ENCODE data around the gene TMEM255A.
A peak's percentile ranks its signal among the peaks of the same experiment; 100 is the strongest.
"Not testable (repeated sequence)": the region's sequence is repeated elsewhere in the genome, so short reads cannot be mapped to it uniquely, and the experiment has no call there.

The TMEM255A gene

GRCh38 chrX:120310861-120311726 lies at the start of gene TMEM255A:
Gene TMEM255A (minus strand): TSS chrX:120311461. CDS start chrX:120311309, 152 bp downstream.
- peak; percentile 71 for DNase-seq

DNA sequence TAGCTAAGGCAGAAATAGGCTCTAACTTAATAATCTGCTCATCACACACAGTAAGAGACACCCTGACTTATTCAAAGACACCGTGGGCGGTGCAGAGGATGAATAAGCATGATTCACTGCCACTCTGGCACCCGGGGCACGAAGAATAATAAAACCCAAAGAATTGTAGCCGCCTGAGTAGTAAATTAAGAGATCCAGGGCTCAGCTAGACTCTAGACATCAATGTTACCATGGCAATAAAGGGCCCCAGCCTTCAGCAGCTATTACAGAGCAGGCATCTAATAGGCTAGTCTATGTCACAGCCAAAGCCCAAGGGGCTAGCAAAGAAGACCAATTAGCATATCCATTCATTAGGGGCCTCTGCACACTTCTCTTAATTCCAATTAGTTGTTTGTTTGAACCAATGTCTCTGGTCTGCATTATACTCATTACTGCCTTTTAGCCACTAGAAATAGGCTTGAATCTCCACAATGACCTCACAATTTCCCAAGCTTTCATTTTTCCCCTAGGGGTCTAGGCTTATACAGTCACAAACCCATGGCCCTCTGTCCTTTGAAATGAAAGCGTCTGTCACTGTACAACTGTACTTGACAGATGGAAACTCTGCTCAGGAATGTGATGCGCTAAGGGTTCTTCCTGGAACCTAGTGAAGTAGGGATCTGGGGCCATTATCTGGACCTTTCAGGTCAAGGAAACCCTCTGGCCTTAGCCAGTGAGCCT lies 47.6 kb upstream of the TMEM255A start:
- DNase-seq = peak; percentile 27

GRCh38 chrX:120357186-120357585 lies 45.9 kb upstream of the TMEM255A start:
- DNase-seq = no peak

DNA sequence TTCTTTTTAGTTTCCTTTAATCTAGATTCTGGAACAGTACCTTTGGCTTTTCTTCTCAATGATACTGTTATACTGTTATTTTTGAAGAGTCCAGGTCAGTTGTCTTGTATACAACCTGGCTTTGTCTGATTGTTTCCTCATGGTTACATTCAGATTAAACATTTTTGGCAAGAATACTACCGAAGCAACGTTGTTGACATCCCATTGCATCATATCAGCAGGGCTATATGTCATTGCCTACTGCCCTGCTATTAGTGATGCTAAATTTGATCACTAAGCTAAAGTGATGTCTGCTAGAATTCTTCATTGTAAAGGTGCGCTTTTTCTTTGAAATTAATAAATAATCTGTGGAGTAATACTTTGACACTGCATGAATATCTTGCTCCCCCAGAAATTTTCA lies 44.8 kb upstream of the TMEM255A start:
- no peak for DNase-seq

DNA sequence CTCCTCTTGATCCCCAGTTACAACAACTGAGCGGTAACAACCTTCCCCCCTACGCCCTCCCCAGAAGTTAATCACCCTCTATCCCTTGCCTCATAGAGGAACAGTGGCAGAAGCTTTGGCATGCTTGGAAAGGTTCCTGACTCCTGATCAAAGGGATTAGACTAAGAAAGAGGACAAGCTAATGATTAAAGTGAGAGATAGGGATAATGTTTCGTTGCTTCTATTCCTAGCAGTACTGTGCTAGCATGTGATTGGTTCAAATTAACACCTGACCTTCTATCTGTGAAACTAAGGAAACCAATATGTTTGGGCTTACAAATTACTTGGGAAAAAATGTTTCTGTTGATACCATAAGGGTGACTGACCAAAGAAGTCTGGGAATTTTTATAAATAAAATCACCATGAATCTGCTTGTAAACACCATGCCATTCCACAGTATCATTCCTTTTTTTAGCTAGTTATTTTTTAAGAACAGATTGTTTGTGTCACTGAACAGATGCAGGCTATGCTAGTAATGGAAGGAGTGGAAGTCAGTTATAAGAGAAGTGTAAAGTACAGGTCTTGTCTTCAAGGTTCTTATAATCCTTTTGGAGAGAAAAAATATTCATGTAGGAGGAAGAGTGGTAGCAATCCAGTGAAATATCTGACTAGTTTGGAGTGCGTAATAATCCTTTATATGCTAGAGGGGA lies 39.3 kb upstream of the TMEM255A start:
- DNase-seq = no peak

GRCh38 chrX:120344566-120344965 lies 33.3 kb upstream of the TMEM255A start:
- DNase-seq = not testable (repeated sequence)

GRCh38 chrX:120336899-120337298 lies 25.6 kb upstream of the TMEM255A start:
- no peak for DNase-seq

DNA sequence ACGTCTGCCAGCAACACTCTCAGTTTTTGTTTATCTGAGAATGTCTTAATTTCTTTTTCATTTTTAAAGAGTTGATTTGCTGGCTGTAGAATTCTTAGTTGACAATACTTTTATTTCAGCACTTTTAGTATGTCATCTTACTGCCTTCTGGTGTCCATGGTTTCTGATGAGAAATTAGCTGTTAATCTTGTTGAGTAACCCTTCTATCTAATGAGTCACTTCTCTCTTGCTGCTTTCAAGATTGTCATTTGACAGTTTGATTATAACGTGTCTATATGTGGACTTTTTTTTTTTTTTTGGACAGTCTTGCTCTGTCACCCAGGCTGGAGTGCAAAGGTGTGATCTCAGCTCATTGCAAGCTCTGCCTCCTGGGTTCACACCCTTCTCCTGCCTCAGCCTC lies 24.0 kb upstream of the TMEM255A start:
- DNase-seq = no peak

GRCh38 chrX:120334603-120335002 lies 23.3 kb upstream of the TMEM255A start:
- DNase-seq = no peak

DNA sequence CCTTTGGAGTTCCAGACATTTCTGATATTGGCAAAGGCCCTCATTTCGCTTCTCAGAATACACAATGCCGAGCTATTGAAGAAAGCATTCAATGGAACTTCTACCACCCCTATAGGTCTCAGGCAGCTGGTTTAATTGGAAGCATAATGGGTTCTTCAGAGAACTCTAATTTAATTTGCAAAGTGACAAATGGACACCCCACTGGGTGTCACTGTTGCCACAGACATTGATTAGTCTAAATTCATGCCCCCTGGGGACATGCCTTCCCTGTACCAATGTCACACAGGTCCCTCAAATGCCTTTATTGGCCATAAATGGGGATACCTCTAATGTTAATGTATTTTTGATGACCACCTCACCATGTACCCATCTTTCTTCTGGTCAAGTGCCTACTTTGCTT lies 22.9 kb upstream of the TMEM255A start:
- no peak for DNase-seq

DNA sequence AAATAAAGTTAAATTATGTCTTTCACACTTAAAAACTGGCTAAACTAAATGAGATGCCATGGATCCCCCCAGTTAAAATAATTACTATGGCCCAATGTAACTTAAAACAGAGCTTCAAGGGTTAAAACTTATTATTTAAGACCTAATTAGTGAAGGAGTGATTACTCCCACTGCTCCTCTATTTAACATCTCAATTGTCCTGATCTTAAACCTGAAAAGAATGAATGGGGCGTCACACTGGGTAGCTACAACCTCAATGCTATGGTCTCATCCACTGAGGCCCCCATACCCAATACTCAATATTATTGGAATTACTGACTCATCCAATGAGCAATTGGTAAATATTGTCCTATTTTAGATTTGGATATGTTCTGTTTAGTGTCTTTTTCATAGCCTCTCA lies 21.1 kb upstream of the TMEM255A start:
- no peak for DNase-seq

DNA sequence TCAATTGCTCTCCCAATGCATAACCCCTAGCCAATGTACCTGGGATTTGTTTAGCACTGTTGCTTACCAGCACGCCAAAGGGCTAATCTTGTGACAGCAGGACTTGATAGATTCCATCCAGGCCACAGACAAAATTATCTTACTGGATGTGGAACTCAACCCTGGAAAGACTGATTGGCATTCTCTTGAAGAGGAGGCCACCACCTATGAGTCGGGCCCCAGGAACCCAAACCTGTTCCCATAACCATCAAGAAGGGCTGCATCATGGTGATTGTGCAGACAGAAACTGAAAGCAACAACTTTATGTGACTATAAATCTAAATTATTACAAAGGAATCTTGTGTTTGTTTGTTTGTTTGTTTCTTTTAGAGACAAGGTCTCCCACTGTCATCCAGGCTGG lies 19.9 kb upstream of the TMEM255A start:
- DNase-seq = no peak

DNA sequence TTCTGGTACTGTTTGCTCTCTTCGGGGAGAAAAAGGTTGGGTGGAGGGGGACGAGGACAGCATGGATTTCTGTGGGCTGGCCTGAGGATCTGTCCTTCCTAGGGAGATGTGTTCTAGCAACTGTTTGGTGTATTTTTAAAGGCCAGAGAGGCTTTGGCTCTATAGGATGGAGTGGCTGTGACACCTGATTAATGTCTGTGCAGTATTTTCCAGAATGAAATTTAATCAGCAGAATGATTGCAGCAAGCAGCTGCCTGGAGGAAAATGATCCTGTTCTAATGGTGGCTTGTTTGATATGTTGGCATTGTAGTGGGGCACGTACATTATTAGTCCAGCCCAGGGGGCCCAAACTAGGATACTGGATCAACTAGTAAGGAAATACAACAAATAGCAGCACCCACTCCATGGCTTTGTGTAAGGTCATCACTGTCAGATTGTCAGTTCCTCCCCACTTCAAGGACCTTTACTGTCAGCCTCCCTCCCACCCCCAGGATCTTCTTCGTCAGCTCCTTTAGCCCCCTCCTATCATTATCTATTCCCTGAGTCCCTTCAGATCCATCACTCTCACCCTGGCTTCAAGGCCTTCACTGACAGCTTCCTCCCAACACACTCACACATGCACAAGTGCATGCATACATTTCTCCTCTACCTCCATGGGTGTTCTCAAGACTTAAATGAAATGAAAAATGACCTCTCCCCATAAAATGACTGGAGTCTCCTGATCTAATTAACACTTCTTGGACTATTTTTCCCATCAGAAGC lies 10.4 kb upstream of the TMEM255A start:
- DNase-seq = no peak

- DNase-seq = no peak
Observed at GRCh38 chrX:120318411-120318810, 7.2 kb upstream of the TMEM255A start.

DNA sequence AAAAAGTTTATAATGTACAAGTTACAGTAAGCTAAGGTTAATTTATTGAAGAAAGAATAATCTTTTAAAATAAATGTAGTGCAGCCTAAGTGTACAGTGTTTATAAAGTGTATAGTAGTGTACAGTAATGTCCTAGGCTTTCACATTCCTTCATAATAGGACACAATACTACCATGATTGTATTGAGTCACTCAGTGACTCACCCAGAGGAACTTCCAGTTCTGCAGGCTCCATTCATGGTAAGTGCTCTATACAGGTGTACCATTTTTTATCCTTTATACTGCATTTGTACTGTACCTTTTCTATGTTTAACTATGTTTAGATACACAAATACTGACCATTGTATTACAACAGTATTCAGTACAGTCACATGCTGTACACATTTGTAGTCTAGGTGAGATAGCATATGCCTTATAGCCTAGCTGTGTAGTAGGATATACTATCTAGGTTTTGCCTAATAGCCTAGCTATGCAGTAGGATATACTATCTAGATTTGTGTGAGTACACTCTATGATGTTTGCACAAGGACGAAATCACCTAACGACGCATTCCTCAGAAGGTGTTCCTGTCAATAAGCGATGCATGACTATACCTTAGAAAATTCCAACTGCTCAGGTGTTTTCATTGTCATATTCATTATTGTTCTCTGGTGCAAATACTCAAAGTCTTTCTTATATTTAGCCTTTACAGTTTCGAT lies 5.5 kb upstream of the TMEM255A start:
- no peak for DNase-seq

DNA sequence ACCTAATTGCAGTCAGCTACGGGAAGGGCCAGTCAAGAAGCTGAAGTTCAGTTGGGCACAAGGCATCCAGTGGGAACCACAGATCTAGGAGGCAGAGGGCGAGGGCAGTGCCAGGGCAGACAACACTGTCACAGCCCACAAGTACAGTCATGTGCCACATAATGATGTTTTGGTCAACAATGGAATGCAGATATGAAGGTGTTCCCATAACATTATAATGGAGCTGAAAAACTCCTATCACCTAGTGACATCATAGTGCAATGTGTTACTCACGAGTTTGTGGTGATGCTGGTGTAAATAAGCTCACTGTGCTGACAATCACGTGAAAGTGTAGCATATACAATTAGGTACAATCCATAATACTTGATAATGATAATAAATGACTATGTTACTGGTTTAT lies 4.5 kb upstream of the TMEM255A start:
- DNase-seq = no peak

GRCh38 chrX:120311727-120312063 lies 434 bp upstream of the TMEM255A start:
- no peak for DNase-seq

DNA sequence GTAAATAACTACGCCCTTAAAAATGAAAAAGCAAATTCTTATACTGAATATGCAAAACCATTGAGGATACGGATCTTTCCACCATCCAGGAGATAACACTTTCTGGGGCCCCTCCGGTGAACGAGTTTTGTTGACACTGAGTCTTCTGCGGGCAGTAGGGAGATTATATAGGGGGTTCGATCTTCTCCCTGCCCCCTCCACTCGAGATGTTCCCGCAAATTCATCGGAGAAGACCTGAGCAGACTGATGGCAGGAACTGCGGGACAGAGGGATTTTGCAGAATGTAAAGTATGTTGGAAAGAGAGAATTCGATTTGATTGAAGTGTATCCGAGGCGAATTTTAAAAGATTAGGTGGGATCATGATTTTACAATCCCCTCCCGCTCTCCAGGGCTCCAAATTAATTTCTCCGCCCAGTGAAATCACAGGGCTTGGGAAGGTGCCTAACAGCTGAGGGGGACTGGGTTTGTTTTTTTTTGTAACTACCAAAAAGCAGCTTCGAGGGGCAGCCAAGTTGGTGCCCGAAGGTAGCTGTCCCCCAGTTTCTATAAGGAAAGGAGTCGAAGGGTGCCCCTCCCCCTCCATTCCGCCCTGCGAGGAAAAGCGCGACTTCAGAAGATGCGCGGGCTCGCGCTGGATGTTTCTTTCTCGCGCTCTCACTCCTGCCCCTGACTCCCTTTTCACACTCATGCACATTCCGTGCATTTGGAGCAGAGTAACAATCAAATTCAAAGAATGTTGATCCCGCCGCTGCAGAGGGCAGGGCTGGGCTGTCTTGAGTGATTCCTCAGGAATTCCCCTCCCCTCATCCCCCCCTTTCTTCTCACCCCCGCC lies 1.2 kb downstream of the TMEM255A start:
- DNase-seq = peak; percentile 45

GRCh38 chrX:120308959-120309872 lies 2.0 kb downstream of the TMEM255A start:
- DNase-seq = peak; percentile 80

GRCh38 chrX:120308558-120308957 lies 2.7 kb downstream of the TMEM255A start:
- DNase-seq = no peak
